Astrocyte of the spinal cord (primary cell): ENCODE results near the gene HMGB2.

Source experiments
- DNase-seq: peaks from one replicate; pipeline ENCODE4 v3.0.0; 2011; ENCODE audit warnings: low read depth, low spot score
- H3K4me3 ChIP-seq: 2 replicates; pipeline ENCODE4 v1.5.1; 2011; ENCODE audit warnings: low read depth, mild to moderate bottlenecking, low read length, moderate library complexity
- CTCF ChIP-seq: IDR thresholded peaks from 2 replicates; pipeline ENCODE4 v1.5.1; 2012; ENCODE audit warnings: low read depth, mild to moderate bottlenecking, low read length, inconsistent platforms
- in situ Hi-C: cut with HindIII; loops from 2 replicates; pipeline ENCODE4 v1.10.0; 2017; ENCODE audit warnings: low sequenced_read_pairs

The HMGB2 gene

GRCh38 chr4:173317004-173317403 is 17.2 kb downstream of the HMGB2 start:
- DNase-seq: no peak
- no peak overlapping the region for H3K4me3 ChIP-seq
- in situ Hi-C loops: no loop called here
- peak; percentile 9 for TF ChIP-seq CTCF

GRCh38 chr4:173316060-173316459 is 18.1 kb downstream of the HMGB2 start:
- no peak overlapping the region for H3K4me3 ChIP-seq
- DNase-seq: no peak
- in situ Hi-C loops: no loop called here
- no peak for TF ChIP-seq CTCF

GRCh38 chr4:173314715-173315114 is 19.4 kb downstream of the HMGB2 start:
- no peak for DNase-seq
- TF ChIP-seq CTCF: no peak
- in situ Hi-C loops: no loop called here
- H3K4me3 ChIP-seq: no peak overlapping the region

GRCh38 chr4:173311368-173311767 is 22.8 kb downstream of the HMGB2 start:
- H3K4me3 ChIP-seq: no peak overlapping the region
- in situ Hi-C loops: no loop called here

GRCh38 chr4:173307778-173308177 is 26.4 kb downstream of the HMGB2 start:
- TF ChIP-seq CTCF: no peak
- DNase-seq: no peak
- H3K4me3 ChIP-seq: no peak overlapping the region
- in situ Hi-C loops: no loop called here

More at GRCh38 chr4:173311368-173311767, 22.8 kb downstream of the HMGB2 start:
- TF ChIP-seq CTCF: no peak
- no peak for DNase-seq

- in situ Hi-C loops: no loop called here
- H3K4me3 ChIP-seq: no peak overlapping the region
- peak; percentile 66 for DNase-seq
- TF ChIP-seq CTCF: peak; percentile 66
These were observed 32.5 kb downstream of the HMGB2 start for GRCh38 chr4:173301518-173302201.
